AG04450 (cell line): ENCODE measurements around the gene SLC12A7. TPM values are rescaled to one million over a fixed set of nuclear protein-coding genes. Genes with fewer than 3 reads are reported as not detected.
"Not testable (repeated sequence)": the region's sequence is repeated elsewhere in the genome, so short reads cannot be mapped to it uniquely, and the experiment has no call there.

Source experiments
- CTCF ChIA-PET: fragments of 300-600, 350-600 bp; formaldehyde crosslinking; extraction: SDS; loops from one replicate; lab custom pipeline; 2022; ENCODE audit warnings: antibody characterized with exemption, inconsistent platforms; lab: Charles Lee
- POLR2A ChIA-PET: fragments of 350-600 bp; formaldehyde crosslinking; extraction: SDS; loops from one replicate; lab custom pipeline; 2021; ENCODE audit warnings: antibody characterized with exemption, inconsistent platforms; lab: Yijun Ruan, JAX
- DNase-seq: peaks from one replicate; pipeline ENCODE4 v3.0.0-alpha.2; 2011; ENCODE audit warnings: low read depth, low spot score
- H3K27ac ChIP-seq: one replicate; pipeline ENCODE4 v1.5.1; 2012; ENCODE audit warnings: low read depth, low read length, control low read depth
- H3K27me3 ChIP-seq: one replicate; pipeline ENCODE4 v1.6.0; 2012; ENCODE audit warnings: low read length; ENCODE audit not compliant: control insufficient read depth, insufficient read depth
- H3K4me3 ChIP-seq: 2 replicates; pipeline ENCODE4 v1.5.1; 2011; ENCODE audit warnings: mild to moderate bottlenecking, low read depth, low read length, control low read depth
- H3K9me3 ChIP-seq: 2 replicates; pipeline ENCODE4 v1.5.1; 2012; ENCODE audit warnings: low read length; ENCODE audit not compliant: control insufficient read depth, insufficient read depth
- CTCF ChIP-seq: IDR thresholded peaks from 2 replicates; pipeline ENCODE4 v1.5.1; 2011; ENCODE audit warnings: low read depth, low read length, control low read depth, inconsistent platforms
- polyA plus RNA-seq: library from polyadenylated mRNA; depleted of rRNA; stranded (reverse); fragments of >200 nt; gene quantifications from 2 replicates; pipeline ENCODE4 v1.2.3, GENCODE V29; 2011

SLC12A7 gene
- polyA plus RNA-seq, 1 experiment, result 0.56 TPM

GRCh38 chr5:1028481-1029281 is 83.2 kb downstream of the SLC12A7 start:
- CTCF ChIA-PET, result no interaction called here
- no peak for TF ChIP-seq CTCF
- Histone ChIP-seq H3K9me3 (peaks cover 46% of the 10 kb centered on the region), H3K4me3 (no peak overlapping the region), H3K27me3 (no peaks in the 10 kb centered on the region), H3K27ac (no peak overlapping the region)
- POLR2A ChIA-PET, result no interaction called here
- no peak for DNase-seq

- Histone ChIP-seq H3K27ac (no peak overlapping the region), H3K27me3 (no peaks in the 10 kb centered on the region), H3K9me3 (peaks cover 37% of the 10 kb centered on the region), H3K4me3 (no peak overlapping the region)
- CTCF ChIA-PET, result no interaction called here
- no peak for TF ChIP-seq CTCF
- no peak for DNase-seq
- POLR2A ChIA-PET, result no interaction called here
Observed at GRCh38 chr5:1027631-1028441, 84.0 kb downstream of the SLC12A7 start.

- POLR2A ChIA-PET, result no interaction called here
- H3K27ac ChIP-seq, result no peak overlapping the region
- CTCF ChIA-PET, result interaction anchor here (0.7 kb wide), 1 partner anchor 354 kb away, joined by 4 read pairs; no protein-coding TSS in a partner anchor
- H3K9me3 ChIP-seq, result peaks cover 32% of the 10 kb centered on the region
- no peaks in the 10 kb centered on the region for H3K27me3 ChIP-seq
- DNase-seq, result no peak
- no peak overlapping the region for H3K4me3 ChIP-seq
- TF ChIP-seq CTCF, result no peak
Observed at GRCh38 chr5:1026700-1027621, 84.9 kb downstream of the SLC12A7 start.

- H3K27ac ChIP-seq, DNase-seq, H3K27me3 ChIP-seq, CTCF ChIA-PET, POLR2A ChIA-PET, H3K4me3 ChIP-seq, H3K9me3 ChIP-seq: not testable (repeated sequence)
Observed at GRCh38 chr5:1021969-1022336, 89.9 kb downstream of the SLC12A7 start.
